ENCODE results near the gene FAM156B. TPM values are rescaled to one million over a fixed set of nuclear protein-coding genes. Genes with fewer than 3 reads are reported as not detected.
"Not testable (repeated sequence)": the region's sequence is repeated elsewhere in the genome, so short reads cannot be mapped to it uniquely, and the experiment has no call there.

The FAM156B gene
- total and polyA plus RNA-seq, 2 of the 8 experiments (the other 6 are each of a cell fraction or from before 2014, with no cell fraction given) = 9.1 to 36.2 TPM

DNA sequence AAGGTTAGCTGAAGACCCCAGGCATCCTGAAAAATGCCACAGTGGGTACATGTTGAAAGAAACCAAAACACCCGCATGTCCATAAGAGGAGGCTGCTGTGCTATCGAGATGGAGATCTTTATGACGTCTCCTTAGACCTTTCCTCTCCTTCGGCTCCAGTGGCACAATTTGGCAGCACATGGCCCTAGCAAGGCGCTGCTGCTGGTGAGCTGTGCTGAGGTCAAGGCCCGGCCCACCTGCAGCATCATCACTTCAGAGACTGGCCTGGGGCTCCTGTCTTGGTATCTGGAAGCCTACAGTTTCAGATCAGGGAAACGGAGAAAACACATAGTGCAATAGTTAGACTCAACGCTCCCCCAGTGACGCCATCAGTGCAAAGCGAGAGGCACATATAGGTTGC, 21.7 kb upstream of the FAM156B start:
- H4K20me1 ChIP-seq (replicated peaks in 1 of 2; ENCODE audit: control insufficient read depth in 1 of 2, insufficient read depth in 2 of 2, low read length in 2 of 2); H3K4me2 ChIP-seq (ENCODE audit: insufficient read depth in 1 of 2, low read depth in 2 of 2, low read length in 2 of 2); H3K4me1 ChIP-seq (replicated peaks in 1 of 4; ENCODE audit: control insufficient read depth in 3 of 4, insufficient read depth in 4 of 4, low read length in 3 of 4); H2BK12ac ChIP-seq (ENCODE audit: low read depth, low read length); H3K36me3 ChIP-seq (ENCODE audit: control insufficient read depth in 2 of 4, insufficient read depth in 4 of 4, low read length in 3 of 4); H4K91ac ChIP-seq (replicated peaks; ENCODE audit: insufficient read length, low read length); H3K4ac ChIP-seq (replicated peaks; ENCODE audit: insufficient read length, low read depth, low read length); H2AK5ac ChIP-seq (ENCODE audit: low read depth, low read length); H3K9ac ChIP-seq (replicated peaks in 1 of 4; ENCODE audit: extremely low read depth in 1 of 4, low read depth in 3 of 4, low read length in 3 of 4); H3K79me1 ChIP-seq (ENCODE audit: low read depth, low read length); H3K18ac ChIP-seq (ENCODE audit: extremely low read depth, low read length); H3K14ac ChIP-seq (ENCODE audit: insufficient read length); H3K9me3 ChIP-seq (ENCODE audit: insufficient read depth in 2 of 2, low read depth in 1 of 2, low read length in 1 of 2); H3K79me2 ChIP-seq (ENCODE audit: control insufficient read depth in 1 of 2, insufficient read depth in 2 of 2, low read length in 2 of 2); H4K8ac ChIP-seq (ENCODE audit: extremely low read depth, insufficient read depth, low read length); H2AFZ ChIP-seq (ENCODE audit: low read length); H3K4me3 ChIP-seq (ENCODE audit: extremely low read depth in 1 of 4, insufficient read depth in 2 of 4, low read depth in 3 of 4, low read length in 4 of 4); DNase-seq (ENCODE audit: low read depth in 1 of 2, low spot score in 2 of 2); H2BK20ac ChIP-seq (ENCODE audit: low read length); H3K23ac ChIP-seq (ENCODE audit: insufficient read length); FAIRE-seq; H2BK120ac ChIP-seq (replicated peaks; ENCODE audit: low read depth, low read length); H3K56ac ChIP-seq (replicated peaks; ENCODE audit: insufficient read length, low read depth, low read length); CTCF ChIA-PET (ENCODE audit: partially characterized antibody); H2BK15ac ChIP-seq (ENCODE audit: low read length); H3K27me3 ChIP-seq (replicated peaks in 1 of 4; ENCODE audit: control insufficient read depth in 3 of 4, extremely low read depth in 1 of 4, insufficient read depth in 3 of 4, low read length in 3 of 4); H3K27ac ChIP-seq (ENCODE audit: low read depth, low read length); H2BK5ac ChIP-seq (ENCODE audit: low read depth, low read length); H4K5ac ChIP-seq (ENCODE audit: insufficient read length, low read depth, low read length); POLR2A ChIA-PET (ENCODE audit: partially characterized antibody); H3K23me2 ChIP-seq (ENCODE audit: low read depth, low read length): not testable (repeated sequence)
- 100% methylated on average over 2 of the region's 10 CpGs; no CpG with 5 or more reads in 1 of the 2 experiments for WGBS, 2 experiments (ENCODE audit: extremely low coverage in 1 of 2, insufficient coverage in 1 of 2, insufficient read length in 1 of 2, insufficient replicate concordance in 2 of 2, low coverage in 1 of 2, low lambda C conversion rate in 2 of 2, missing lambda C conversion rate in 1 of 2)

DNA sequence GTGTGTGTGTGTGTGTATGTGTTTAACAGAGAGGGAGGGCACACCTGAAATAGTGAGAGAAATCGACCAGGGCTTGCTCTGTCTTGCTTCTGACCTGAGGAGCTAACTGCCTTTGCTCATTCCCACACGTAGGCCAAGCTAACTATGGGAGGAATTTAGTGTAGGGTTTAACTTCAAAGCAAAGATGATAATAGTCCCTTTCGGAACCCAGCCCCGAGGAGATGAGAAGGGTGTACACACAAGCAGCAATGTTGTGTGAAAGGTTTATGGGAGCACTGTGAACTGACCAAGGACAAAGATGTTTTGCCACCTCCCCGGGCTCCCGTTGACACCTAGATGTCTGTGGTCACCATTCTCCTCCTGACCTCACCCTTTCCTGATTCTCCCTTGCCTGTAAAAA, 20.7 kb upstream of the FAM156B start:
- H2BK15ac ChIP-seq (ENCODE audit: low read length); H3K23me2 ChIP-seq (ENCODE audit: low read depth, low read length); FAIRE-seq; H4K5ac ChIP-seq (ENCODE audit: insufficient read length, low read depth, low read length); H3K79me1 ChIP-seq (ENCODE audit: low read depth, low read length); H2AFZ ChIP-seq (ENCODE audit: low read length); H3K18ac ChIP-seq (ENCODE audit: extremely low read depth, low read length); H3K56ac ChIP-seq (replicated peaks; ENCODE audit: insufficient read length, low read depth, low read length); H3K4me1 ChIP-seq (replicated peaks in 1 of 4; ENCODE audit: control insufficient read depth in 3 of 4, insufficient read depth in 4 of 4, low read length in 3 of 4); H2BK120ac ChIP-seq (replicated peaks; ENCODE audit: low read depth, low read length); H2BK12ac ChIP-seq (ENCODE audit: low read depth, low read length); DNase-seq (ENCODE audit: low read depth in 1 of 2, low spot score in 2 of 2); H3K36me3 ChIP-seq (ENCODE audit: control insufficient read depth in 2 of 4, insufficient read depth in 4 of 4, low read length in 3 of 4); H4K8ac ChIP-seq (ENCODE audit: extremely low read depth, insufficient read depth, low read length); H2BK5ac ChIP-seq (ENCODE audit: low read depth, low read length); H2AK5ac ChIP-seq (ENCODE audit: low read depth, low read length); H4K20me1 ChIP-seq (replicated peaks in 1 of 2; ENCODE audit: control insufficient read depth in 1 of 2, insufficient read depth in 2 of 2, low read length in 2 of 2); H2BK20ac ChIP-seq (ENCODE audit: low read length); H3K14ac ChIP-seq (ENCODE audit: insufficient read length); H3K9me3 ChIP-seq (ENCODE audit: insufficient read depth in 2 of 2, low read depth in 1 of 2, low read length in 1 of 2); H3K23ac ChIP-seq (ENCODE audit: insufficient read length); H3K27me3 ChIP-seq (replicated peaks in 1 of 4; ENCODE audit: control insufficient read depth in 3 of 4, extremely low read depth in 1 of 4, insufficient read depth in 3 of 4, low read length in 3 of 4); H3K4ac ChIP-seq (replicated peaks; ENCODE audit: insufficient read length, low read depth, low read length); H3K9ac ChIP-seq (replicated peaks in 1 of 4; ENCODE audit: extremely low read depth in 1 of 4, low read depth in 3 of 4, low read length in 3 of 4); H3K27ac ChIP-seq (ENCODE audit: low read depth, low read length); H4K91ac ChIP-seq (replicated peaks; ENCODE audit: insufficient read length, low read length); H3K4me3 ChIP-seq (ENCODE audit: extremely low read depth in 1 of 4, insufficient read depth in 2 of 4, low read depth in 3 of 4, low read length in 4 of 4); H3K4me2 ChIP-seq (ENCODE audit: insufficient read depth in 1 of 2, low read depth in 2 of 2, low read length in 2 of 2); H3K79me2 ChIP-seq (ENCODE audit: control insufficient read depth in 1 of 2, insufficient read depth in 2 of 2, low read length in 2 of 2); POLR2A ChIA-PET (ENCODE audit: partially characterized antibody): not testable (repeated sequence)
- CTCF ChIA-PET (ENCODE audit: partially characterized antibody) = interaction anchor here (0.6 kb wide), 1 partner anchor 479 kb away, joined by 4 read pairs; no protein-coding TSS in a partner anchor
- 69% methylated on average over 3 of the region's 6 CpGs; no CpG with 5 or more reads in 1 of the 2 experiments for WGBS, 2 experiments (ENCODE audit: extremely low coverage in 1 of 2, insufficient coverage in 1 of 2, insufficient read length in 1 of 2, insufficient replicate concordance in 2 of 2, low coverage in 1 of 2, low lambda C conversion rate in 2 of 2, missing lambda C conversion rate in 1 of 2)

Measured in H1 (cell line).